ENCODE data around the gene DESI2. TPM values are rescaled to one million over a fixed set of nuclear protein-coding genes. Genes with fewer than 3 reads are reported as not detected.

DESI2 gene
- total RNA-seq, 1 experiment from 2014 or later, result 44.6 TPM

GRCh38 chr1:244614879-244615278 lies 38.0 kb upstream of the DESI2 start (continued):
- TF ChIP-seq, protein P1, sequence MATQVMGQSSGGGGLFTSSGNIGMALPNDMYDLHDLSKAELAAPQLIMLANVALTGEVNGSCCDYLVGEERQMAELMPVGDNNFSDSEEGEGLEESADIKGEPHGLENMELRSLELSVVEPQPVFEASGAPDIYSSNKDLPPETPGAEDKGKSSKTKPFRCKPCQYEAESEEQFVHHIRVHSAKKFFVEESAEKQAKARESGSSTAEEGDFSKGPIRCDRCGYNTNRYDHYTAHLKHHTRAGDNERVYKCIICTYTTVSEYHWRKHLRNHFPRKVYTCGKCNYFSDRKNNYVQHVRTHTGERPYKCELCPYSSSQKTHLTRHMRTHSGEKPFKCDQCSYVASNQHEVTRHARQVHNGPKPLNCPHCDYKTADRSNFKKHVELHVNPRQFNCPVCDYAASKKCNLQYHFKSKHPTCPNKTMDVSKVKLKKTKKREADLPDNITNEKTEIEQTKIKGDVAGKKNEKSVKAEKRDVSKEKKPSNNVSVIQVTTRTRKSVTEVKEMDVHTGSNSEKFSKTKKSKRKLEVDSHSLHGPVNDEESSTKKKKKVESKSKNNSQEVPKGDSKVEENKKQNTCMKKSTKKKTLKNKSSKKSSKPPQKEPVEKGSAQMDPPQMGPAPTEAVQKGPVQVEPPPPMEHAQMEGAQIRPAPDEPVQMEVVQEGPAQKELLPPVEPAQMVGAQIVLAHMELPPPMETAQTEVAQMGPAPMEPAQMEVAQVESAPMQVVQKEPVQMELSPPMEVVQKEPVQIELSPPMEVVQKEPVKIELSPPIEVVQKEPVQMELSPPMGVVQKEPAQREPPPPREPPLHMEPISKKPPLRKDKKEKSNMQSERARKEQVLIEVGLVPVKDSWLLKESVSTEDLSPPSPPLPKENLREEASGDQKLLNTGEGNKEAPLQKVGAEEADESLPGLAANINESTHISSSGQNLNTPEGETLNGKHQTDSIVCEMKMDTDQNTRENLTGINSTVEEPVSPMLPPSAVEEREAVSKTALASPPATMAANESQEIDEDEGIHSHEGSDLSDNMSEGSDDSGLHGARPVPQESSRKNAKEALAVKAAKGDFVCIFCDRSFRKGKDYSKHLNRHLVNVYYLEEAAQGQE (IDR thresholded peaks at IDR 0.05; ENCODE audit: low read depth), result no peak
- no peak for TF ChIP-seq ZBTB33 (IDR thresholded peaks at IDR 0.05; ENCODE audit: extremely low read depth, insufficient replicate concordance, low read length)

DNA sequence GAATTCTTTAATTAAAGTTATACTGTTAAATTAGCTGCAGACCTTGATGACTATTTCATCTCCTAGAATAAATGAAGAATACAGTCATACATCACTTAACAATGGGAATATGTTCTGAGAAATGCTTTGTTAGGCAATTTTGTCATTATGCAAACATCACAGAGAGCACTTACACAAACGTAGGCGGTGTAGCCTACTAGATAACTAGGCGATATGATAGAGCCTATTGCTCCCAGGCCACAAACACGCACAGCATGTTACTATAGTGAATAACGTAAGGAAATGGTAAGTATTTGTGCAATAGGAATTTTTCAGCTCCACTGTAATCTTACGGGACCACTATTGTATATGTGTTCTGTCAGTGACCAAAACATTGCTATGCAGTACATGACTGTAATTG lies 37.6 kb upstream of the DESI2 start:
- no peak for TF ChIP-seq ZFX (IDR thresholded peaks at IDR 0.05)
- no peak for TF ChIP-seq YY1 (IDR thresholded peaks at IDR 0.05; ENCODE audit: extremely low read depth, insufficient replicate concordance, low read depth, low read length)
- TF ChIP-seq ZNF274 (IDR thresholded peaks at IDR 0.05; ENCODE audit: low read depth, low read length), result no peak
- TF ChIP-seq FOSL1 (IDR thresholded peaks at IDR 0.05; ENCODE audit: low read depth), result no peak
- TF ChIP-seq SP1 (IDR thresholded peaks at IDR 0.05; ENCODE audit: low read depth), result no peak
- no peak for TF ChIP-seq CEBPB (IDR thresholded peaks at IDR 0.05; ENCODE audit: low read depth)
- TF ChIP-seq SRF (IDR thresholded peaks at IDR 0.05; ENCODE audit: low read depth), result no peak
- TF ChIP-seq, protein P2, sequence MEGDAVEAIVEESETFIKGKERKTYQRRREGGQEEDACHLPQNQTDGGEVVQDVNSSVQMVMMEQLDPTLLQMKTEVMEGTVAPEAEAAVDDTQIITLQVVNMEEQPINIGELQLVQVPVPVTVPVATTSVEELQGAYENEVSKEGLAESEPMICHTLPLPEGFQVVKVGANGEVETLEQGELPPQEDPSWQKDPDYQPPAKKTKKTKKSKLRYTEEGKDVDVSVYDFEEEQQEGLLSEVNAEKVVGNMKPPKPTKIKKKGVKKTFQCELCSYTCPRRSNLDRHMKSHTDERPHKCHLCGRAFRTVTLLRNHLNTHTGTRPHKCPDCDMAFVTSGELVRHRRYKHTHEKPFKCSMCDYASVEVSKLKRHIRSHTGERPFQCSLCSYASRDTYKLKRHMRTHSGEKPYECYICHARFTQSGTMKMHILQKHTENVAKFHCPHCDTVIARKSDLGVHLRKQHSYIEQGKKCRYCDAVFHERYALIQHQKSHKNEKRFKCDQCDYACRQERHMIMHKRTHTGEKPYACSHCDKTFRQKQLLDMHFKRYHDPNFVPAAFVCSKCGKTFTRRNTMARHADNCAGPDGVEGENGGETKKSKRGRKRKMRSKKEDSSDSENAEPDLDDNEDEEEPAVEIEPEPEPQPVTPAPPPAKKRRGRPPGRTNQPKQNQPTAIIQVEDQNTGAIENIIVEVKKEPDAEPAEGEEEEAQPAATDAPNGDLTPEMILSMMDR (IDR thresholded peaks at IDR 0.05 in 2 of 3, conservative IDR thresholded peaks at IDR 0.05 in 1 of 3; ENCODE audit: borderline replicate concordance in 1 of 3, insufficient read depth in 1 of 3, low read depth in 2 of 3, low read length in 2 of 3), result no peak
- no peak for TF ChIP-seq TCF7L2 (IDR thresholded peaks at IDR 0.05; ENCODE audit: borderline replicate concordance, extremely low read depth, insufficient read depth, insufficient read length)
- no peak for TF ChIP-seq POLR2AphosphoS5 (IDR thresholded peaks at IDR 0.05; ENCODE audit: low read depth, low read length)
- TF ChIP-seq EZH2phosphoT487 (IDR thresholded peaks at IDR 0.05; ENCODE audit: borderline replicate concordance), result no peak
- RAD21 ChIA-PET (ENCODE audit: low non-redundant PET in 1 of 2, low total read pairs in 2 of 2, uncharacterized antibody in 2 of 2, unreplicated experiment in 2 of 2), result no interaction called here

More for the DNA sequence above, 37.6 kb upstream of the DESI2 start:
- no peak overlapping the region for H3K4me2 ChIP-seq (ENCODE audit: low read length)
- no peaks in the 10 kb centered on the region for H3K27me3 ChIP-seq (ENCODE audit: insufficient read depth, low read length)
- no TSS peak for BruUV-seq (replicated peaks)
- no peak for ATAC-seq
- no peaks in the 10 kb centered on the region for H3K9me3 ChIP-seq (ENCODE audit: control insufficient read depth in 1 of 2, insufficient read depth in 1 of 2, low read depth in 1 of 2, low read length in 2 of 2)
- H3K9me2 ChIP-seq (ENCODE audit: insufficient read depth), result no peaks in the 10 kb centered on the region
- H3K36me3 ChIP-seq (ENCODE audit: control insufficient read depth in 1 of 2, insufficient read depth in 2 of 2, low read length in 2 of 2), result no peaks in the 10 kb centered on the region
- H2AFZ ChIP-seq (ENCODE audit: low read depth, low read length, poor library complexity, severe bottlenecking), result no peak overlapping the region
- DNase-seq (ENCODE audit: low read depth, low spot score), result no peak
- no peaks in the 10 kb centered on the region for H3K4me1 ChIP-seq (ENCODE audit: control insufficient read depth in 1 of 2, insufficient read depth in 2 of 2, low read length in 2 of 2)
- no peak overlapping the region for H3K4me3 ChIP-seq (replicated peaks in 1 of 2; ENCODE audit: low read depth in 1 of 2, low read length in 2 of 2)
- CTCF ChIA-PET, result interaction anchor here (0.7 kb wide), 1 partner anchor 573 kb away, joined by 3 read pairs; no protein-coding TSS in a partner anchor
- no peaks in the 10 kb centered on the region for H4K20me1 ChIP-seq (ENCODE audit: insufficient read depth)
- no peak overlapping the region for H3K27ac ChIP-seq (ENCODE audit: low read depth, low read length)
- intact Hi-C loops (cut with micrococcal nuclease), result no loop called here
- no peaks in the 10 kb centered on the region for H3K79me2 ChIP-seq (ENCODE audit: insufficient read depth, low read length)
- H3K9ac ChIP-seq (ENCODE audit: low read length), result no peak overlapping the region
- POLR2A ChIA-PET, result no interaction called here

Data from HCT116 (cell line).